Keratinocyte (primary cell): ENCODE measurements around the gene MESD. TPM values are rescaled to one million over a fixed set of nuclear protein-coding genes. Genes with fewer than 3 reads are reported as not detected.

Experiments
- DNase-seq: peaks from one replicate; pipeline ENCODE4 v3.0.0-alpha.2; 2011; ENCODE audit warnings: low read depth, missing footprints, low spot score
- FAIRE-seq: peaks from 2 replicates; lab custom pipeline; 2011; peaks lifted over from hg19 to GRCh38; lab: Jason Lieb, UNC
- H2AFZ ChIP-seq: 2 replicates; pipeline ENCODE4 v1.6.0; 2012; ENCODE audit warnings: low read length, control low read depth, inconsistent platforms; ENCODE audit not compliant: control insufficient read depth
- H3K27ac ChIP-seq: 2 replicates; pipeline ENCODE4 v1.5.1; 2011; ENCODE audit warnings: low read length; ENCODE audit not compliant: control insufficient read depth, insufficient read depth
- H3K27me3 ChIP-seq: 3 replicates; pipeline ENCODE4 v1.6.0; 2011; ENCODE audit warnings: low read length; ENCODE audit not compliant: control insufficient read depth, insufficient read depth; ENCODE audit errors: extremely low read depth
- H3K36me3 ChIP-seq, 2 experiments: 2 replicates in 1 of 2; 3 replicates in 1 of 2; pipeline ENCODE4 v1.5.1; 2011; ENCODE audit warnings: low read length in 2 of 2, mild to moderate bottlenecking in 1 of 2; ENCODE audit not compliant: control insufficient read depth in 2 of 2, insufficient read depth in 2 of 2; ENCODE audit errors: extremely low read depth in 1 of 2
- H3K4me1 ChIP-seq: 3 replicates; pipeline ENCODE4 v1.5.1; 2011; ENCODE audit warnings: low read length; ENCODE audit not compliant: control insufficient read depth, insufficient read depth; ENCODE audit errors: extremely low read depth
- H3K4me2 ChIP-seq: 3 replicates; pipeline ENCODE4 v1.6.0; 2011; ENCODE audit warnings: low read depth, low read length; ENCODE audit not compliant: control insufficient read depth, insufficient read depth; ENCODE audit errors: extremely low read depth
- H3K4me3 ChIP-seq, 3 experiments: fragments of 200-600 bp in 1 of 3; sonication (generic) in 1 of 3; 2 replicates in 2 of 3; 3 replicates in 1 of 3; pipeline ENCODE4 v1.5.1; 2011 to 2016; ENCODE audit warnings: low read length in 3 of 3, mild to moderate bottlenecking in 3 of 3, control low read depth in 2 of 3, inconsistent platforms in 1 of 3, low read depth in 1 of 3, mixed read lengths in 1 of 3, mixed run types in 1 of 3, moderate library complexity in 1 of 3; ENCODE audit not compliant: control insufficient read depth in 2 of 3, insufficient read depth in 2 of 3; ENCODE audit errors: extremely low read depth in 1 of 3
- H3K79me2 ChIP-seq: 2 replicates; pipeline ENCODE4 v1.6.0; 2012; ENCODE audit warnings: low read length; ENCODE audit not compliant: control insufficient read depth, insufficient read depth
- H3K9ac ChIP-seq: 3 replicates; pipeline ENCODE4 v1.6.0; 2011; ENCODE audit warnings: low read length; ENCODE audit not compliant: control insufficient read depth, insufficient read depth; ENCODE audit errors: extremely low read depth
- H3K9me1 ChIP-seq: 3 replicates; pipeline ENCODE4 v1.6.0; 2011; ENCODE audit warnings: low read length; ENCODE audit not compliant: control insufficient read depth, insufficient read depth; ENCODE audit errors: extremely low read depth
- H3K9me3 ChIP-seq: 2 replicates; pipeline ENCODE4 v1.5.1; 2012; ENCODE audit warnings: low read depth, low read length; ENCODE audit not compliant: control insufficient read depth
- H4K20me1 ChIP-seq: 3 replicates; pipeline ENCODE4 v1.6.0; 2011; ENCODE audit warnings: low read length; ENCODE audit not compliant: control insufficient read depth, insufficient read depth; ENCODE audit errors: extremely low read depth
- CTCF ChIP-seq, 3 experiments: IDR thresholded peaks in 1 of 3; conservative IDR thresholded peaks in 1 of 3; optimal IDR thresholded peaks in 1 of 3; 2 replicates in 2 of 3; 3 replicates in 1 of 3; pipeline versions ENCODE3 to v1.5.1; 2011; ENCODE audit warnings: low read length in 3 of 3, mild to moderate bottlenecking in 3 of 3, moderate library complexity in 2 of 3, control low read depth in 1 of 3, inconsistent platforms in 1 of 3; ENCODE audit not compliant: insufficient read depth in 2 of 3; ENCODE audit errors: extremely low read depth in 1 of 3
- EZH2 ChIP-seq: IDR thresholded peaks from one replicate; pipeline ENCODE4 v1.6.1; 2012; ENCODE audit warnings: inconsistent platforms, mild to moderate bottlenecking, low read length, moderate library complexity
- dilution Hi-C: fragments of 300-500 bp; cut with MboI; formaldehyde crosslinking; loops from one replicate; pipeline ENCODE4 v1.7.0; 2020; ENCODE audit warnings: low sequenced_read_pairs; ENCODE audit not compliant: extremely low pct_ligation_motif_present
- polyA plus RNA-seq, 5 experiments: library from polyadenylated mRNA; depleted of rRNA in 3 of 5; stranded (reverse) in 3 of 5; stranded (forward) in 1 of 5; unstranded in 1 of 5; fragments of >200 nt; gene quantifications; 1 replicate in 1 of 5; 2 replicates in 3 of 5; 3 replicates in 1 of 5; pipeline versions ENCODE4 v1.2.1 to v1.2.3, GENCODE V29; 2011 to 2012; ENCODE audit warnings: missing spikeins in 2 of 5, low read depth in 1 of 5, low replicate concordance in 1 of 5

MESD gene
- polyA plus RNA-seq, 1 donor (not counting 4 experiments of a cell fraction or from before 2014, with no cell fraction given): 18.7 TPM

DNA sequence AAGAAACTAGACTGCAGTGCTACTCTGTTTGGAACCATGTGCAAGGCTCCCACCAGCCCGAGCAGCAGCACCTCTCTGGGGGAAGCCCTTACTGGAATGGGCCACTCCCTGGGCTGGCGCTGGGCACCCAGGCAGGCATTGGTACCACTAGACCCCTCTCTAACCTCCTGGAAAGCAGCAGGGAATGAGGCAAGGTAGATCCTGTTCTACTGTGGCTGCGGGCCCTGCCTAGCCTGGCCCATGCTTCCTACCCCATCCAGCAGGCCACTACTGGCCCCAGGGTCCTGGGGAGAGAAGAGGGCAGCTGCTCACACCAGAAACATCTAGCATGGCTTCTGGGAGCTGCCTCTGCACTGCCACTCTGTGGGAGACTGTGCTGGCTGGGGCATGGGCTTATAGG, 44.8 kb downstream of the MESD start:
- H3K27me3 ChIP-seq: no peaks in the 10 kb centered on the region
- H3K9me3 ChIP-seq: no peaks in the 10 kb centered on the region
- dilution Hi-C loops: no loop called here
- H3K4me2 ChIP-seq: no peak overlapping the region
- H4K20me1 ChIP-seq: no peaks in the 10 kb centered on the region
- H3K4me3 ChIP-seq: no peak overlapping the region
- no peak overlapping the region for H3K9ac ChIP-seq
- no peak overlapping the region for H2AFZ ChIP-seq
- H3K79me2 ChIP-seq: no peaks in the 10 kb centered on the region
- DNase-seq (no peak), FAIRE-seq (no peak)
- no peaks in the 10 kb centered on the region for H3K4me1 ChIP-seq
- H3K27ac ChIP-seq: no peak overlapping the region
- no peaks in the 10 kb centered on the region for H3K9me1 ChIP-seq
- no peak for TF ChIP-seq EZH2
- TF ChIP-seq CTCF (optimal IDR thresholded peaks at IDR 0.05 in 1 of 3, IDR thresholded peaks at IDR 0.05 in 1 of 3, conservative IDR thresholded peaks at IDR 0.05 in 1 of 3; ENCODE audit: extremely low read depth in 1 of 3, insufficient read depth in 2 of 3, low read length in 3 of 3): no peak
- H3K36me3 ChIP-seq: peaks cover 13 to 15% of the 10 kb centered on the region in 2 experiments

- no peak for TF ChIP-seq EZH2
- peak in 1 of 3 experiments; percentile 3 for TF ChIP-seq CTCF (optimal IDR thresholded peaks at IDR 0.05 in 1 of 3, IDR thresholded peaks at IDR 0.05 in 1 of 3, conservative IDR thresholded peaks at IDR 0.05 in 1 of 3; ENCODE audit: extremely low read depth in 1 of 3, insufficient read depth in 2 of 3, low read length in 3 of 3)
- dilution Hi-C loops: no loop called here
- H3K9ac ChIP-seq: no peak overlapping the region
- H3K9me3 ChIP-seq: no peaks in the 10 kb centered on the region
- no peaks in the 10 kb centered on the region for H3K27me3 ChIP-seq
- peaks cover 3 to 11% of the 10 kb centered on the region in 2 experiments for H3K36me3 ChIP-seq
- H3K4me3 ChIP-seq: no peak overlapping the region
- no peak overlapping the region for H3K27ac ChIP-seq
- no peak overlapping the region for H3K4me2 ChIP-seq
- DNase-seq: no peak
- no peaks in the 10 kb centered on the region for H3K79me2 ChIP-seq
- no peaks in the 10 kb centered on the region for H3K9me1 ChIP-seq
- H3K4me1 ChIP-seq: no peaks in the 10 kb centered on the region
- no peaks in the 10 kb centered on the region for H4K20me1 ChIP-seq
- H2AFZ ChIP-seq: no peak overlapping the region
- no peak for FAIRE-seq
These were observed 46.7 kb downstream of the MESD start for GRCh38 chr15:80942746-80943565.
